Epithelial cell of proximal tubule (primary cell): ENCODE data around the gene SMOC1. TPM values are rescaled to one million over a fixed set of nuclear protein-coding genes. Genes with fewer than 3 reads are reported as not detected.

Experiments
- DNase-seq: peaks from one replicate; pipeline ENCODE4 v3.0.0-alpha.2; 2011; ENCODE audit warnings: low read depth
- H3K4me3 ChIP-seq: 2 replicates; pipeline ENCODE4 v1.5.1; 2011; ENCODE audit warnings: low read depth, mild to moderate bottlenecking, low read length
- total RNA-seq: library from RNA; depleted of rRNA; stranded (reverse); fragments of >200 nt; gene quantifications from 2 replicates; pipeline ENCODE4 v1.2.3, GENCODE V29; 2015
- TF ChIP-seq, protein P1 (sequence below): conservative IDR thresholded peaks from 2 replicates; pipeline ENCODE4 v1.5.1; 2012; ENCODE audit warnings: low read depth, mild to moderate bottlenecking, low read length

SMOC1 gene
- total RNA-seq, 1 donor from 2014 or later: 7.4 TPM

DNA sequence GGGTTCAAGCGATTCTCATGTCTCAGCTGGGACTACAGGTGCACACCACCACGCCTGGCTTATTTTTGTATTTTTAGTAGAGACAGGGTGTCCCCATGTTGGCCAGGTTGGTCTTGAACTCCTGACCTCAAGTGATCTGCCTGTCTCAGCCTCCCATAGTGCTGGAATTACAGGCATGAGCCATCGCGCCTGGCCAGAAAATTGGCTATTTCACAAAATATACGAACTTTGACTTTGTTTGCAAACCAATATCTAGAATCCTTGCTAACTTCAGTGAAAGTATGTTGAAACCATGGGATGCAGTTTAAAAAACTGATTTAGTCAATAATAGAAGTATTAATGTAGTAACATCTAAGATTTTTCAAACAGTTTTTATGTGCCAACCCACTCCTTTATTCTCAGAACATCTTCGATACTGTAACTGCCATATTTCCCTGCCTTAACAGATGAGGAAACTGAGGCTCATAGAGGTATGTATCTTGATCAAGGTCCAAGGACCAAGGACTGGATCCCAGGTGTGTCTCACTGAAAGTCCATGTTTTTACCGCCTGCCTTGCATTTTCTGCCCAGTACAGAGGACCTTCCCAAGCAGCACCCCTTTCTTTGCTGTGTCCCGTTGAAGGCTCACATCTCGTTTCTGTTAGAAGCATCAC is 54.5 kb downstream of the SMOC1 start:
- TF ChIP-seq, protein P1, sequence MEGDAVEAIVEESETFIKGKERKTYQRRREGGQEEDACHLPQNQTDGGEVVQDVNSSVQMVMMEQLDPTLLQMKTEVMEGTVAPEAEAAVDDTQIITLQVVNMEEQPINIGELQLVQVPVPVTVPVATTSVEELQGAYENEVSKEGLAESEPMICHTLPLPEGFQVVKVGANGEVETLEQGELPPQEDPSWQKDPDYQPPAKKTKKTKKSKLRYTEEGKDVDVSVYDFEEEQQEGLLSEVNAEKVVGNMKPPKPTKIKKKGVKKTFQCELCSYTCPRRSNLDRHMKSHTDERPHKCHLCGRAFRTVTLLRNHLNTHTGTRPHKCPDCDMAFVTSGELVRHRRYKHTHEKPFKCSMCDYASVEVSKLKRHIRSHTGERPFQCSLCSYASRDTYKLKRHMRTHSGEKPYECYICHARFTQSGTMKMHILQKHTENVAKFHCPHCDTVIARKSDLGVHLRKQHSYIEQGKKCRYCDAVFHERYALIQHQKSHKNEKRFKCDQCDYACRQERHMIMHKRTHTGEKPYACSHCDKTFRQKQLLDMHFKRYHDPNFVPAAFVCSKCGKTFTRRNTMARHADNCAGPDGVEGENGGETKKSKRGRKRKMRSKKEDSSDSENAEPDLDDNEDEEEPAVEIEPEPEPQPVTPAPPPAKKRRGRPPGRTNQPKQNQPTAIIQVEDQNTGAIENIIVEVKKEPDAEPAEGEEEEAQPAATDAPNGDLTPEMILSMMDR: no peak
- H3K4me3 ChIP-seq: no peak overlapping the region
- DNase-seq: no peak

- H3K4me3 ChIP-seq: no peak overlapping the region
- TF ChIP-seq, protein P1: no peak
- DNase-seq: no peak
Measured at GRCh38 chr14:69937367-69938081, 58.3 kb downstream of the SMOC1 start.

DNA sequence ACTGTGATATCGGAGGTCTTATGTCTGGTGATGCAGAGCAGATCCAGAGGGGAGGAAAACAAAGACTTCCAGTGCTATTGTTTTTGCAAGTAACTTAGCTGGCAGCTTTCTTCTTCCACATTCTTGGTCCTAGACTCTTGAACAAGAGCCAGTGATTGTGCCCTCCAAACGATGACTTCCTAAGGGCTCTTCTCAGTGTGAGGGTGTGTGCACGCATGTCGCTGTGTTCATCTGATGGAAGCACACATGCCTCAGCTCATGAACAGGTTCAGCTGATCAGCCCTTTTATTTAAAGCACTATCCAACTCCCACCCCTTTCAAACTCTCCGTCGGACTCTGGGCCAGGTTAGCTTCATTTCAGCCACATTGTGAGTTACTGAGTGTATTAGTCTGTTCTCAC is 59.5 kb downstream of the SMOC1 start:
- no peak for DNase-seq
- H3K4me3 ChIP-seq: no peak overlapping the region
- TF ChIP-seq, protein P1: no peak

GRCh38 chr14:69941768-69942742 is 62.8 kb downstream of the SMOC1 start:
- TF ChIP-seq, protein P1: no peak
- H3K4me3 ChIP-seq: no peak overlapping the region
- no peak for DNase-seq

GRCh38 chr14:69943084-69943780 is 64.0 kb downstream of the SMOC1 start:
- TF ChIP-seq, protein P1: no peak
- H3K4me3 ChIP-seq: no peak overlapping the region
- no peak for DNase-seq

GRCh38 chr14:69945347-69945746 is 66.1 kb downstream of the SMOC1 start:
- no peak for DNase-seq
- TF ChIP-seq, protein P1: no peak

More at GRCh38 chr14:69945347-69945746, 66.1 kb downstream of the SMOC1 start:
- H3K4me3 ChIP-seq: no peak overlapping the region
